Fibroblast of peridontal ligament (primary cell): ENCODE data around the gene PDE7B.

Experiments used
- DNase-seq: peaks from one replicate; pipeline ENCODE4 v3.0.0-alpha.2; 2010; ENCODE audit errors: extremely low read depth

PDE7B gene

GRCh38 chr6:136024711-136025110 is 173.2 kb downstream of the PDE7B start:
- DNase-seq, result peak; percentile 67

- no peak for DNase-seq
Observed at GRCh38 chr6:136025736-136026135, 174.2 kb downstream of the PDE7B start.

- DNase-seq, result peak; percentile 93
Observed at GRCh38 chr6:136030131-136030530, 178.6 kb downstream of the PDE7B start.

GRCh38 chr6:136031982-136032381 is 180.5 kb downstream of the PDE7B start:
- peak; percentile 78 for DNase-seq

- no peak for DNase-seq
Observed at GRCh38 chr6:136033416-136033815, 181.9 kb downstream of the PDE7B start.

GRCh38 chr6:136034422-136034821 is 182.9 kb downstream of the PDE7B start:
- DNase-seq, result no peak

- peak; percentile 76 for DNase-seq
Observed at GRCh38 chr6:136035378-136036070, 184.0 kb downstream of the PDE7B start.

- DNase-seq, result no peak
Observed at GRCh38 chr6:136036071-136036380, 184.5 kb downstream of the PDE7B start.

GRCh38 chr6:136036601-136037000 is 185.1 kb downstream of the PDE7B start:
- peak; percentile 72 for DNase-seq

- no peak for DNase-seq
Observed at GRCh38 chr6:136037242-136037875, 185.9 kb downstream of the PDE7B start.

GRCh38 chr6:136037876-136038460 is 186.5 kb downstream of the PDE7B start:
- DNase-seq, result peak; percentile 93

- DNase-seq, result peak; percentile 59
Observed at GRCh38 chr6:136038531-136038930, 187.0 kb downstream of the PDE7B start.

- DNase-seq, result peak; percentile 66
Observed at GRCh38 chr6:136039185-136039584, 187.7 kb downstream of the PDE7B start.

GRCh38 chr6:136050475-136050874 is 199.0 kb downstream of the PDE7B start:
- DNase-seq, result no peak

- peak; percentile 70 for DNase-seq
Observed at GRCh38 chr6:136051140-136051775, 199.8 kb downstream of the PDE7B start.

GRCh38 chr6:136052031-136052430 is 200.5 kb downstream of the PDE7B start:
- no peak for DNase-seq

- no peak for DNase-seq
Observed at GRCh38 chr6:136058852-136059251, 207.4 kb downstream of the PDE7B start.

- DNase-seq, result no peak
Observed at GRCh38 chr6:136059308-136059707, 207.8 kb downstream of the PDE7B start.

GRCh38 chr6:136060052-136060451 is 208.6 kb downstream of the PDE7B start:
- no peak for DNase-seq

GRCh38 chr6:136060759-136061158 is 209.3 kb downstream of the PDE7B start:
- DNase-seq, result no peak

GRCh38 chr6:136061701-136062100 is 210.2 kb downstream of the PDE7B start:
- no peak for DNase-seq

- peak; percentile 79 for DNase-seq
Observed at GRCh38 chr6:136063096-136063495, 211.6 kb downstream of the PDE7B start.

- DNase-seq, result no peak
Observed at GRCh38 chr6:136066005-136066404, 214.5 kb downstream of the PDE7B start.
